Large intestine (tissue), 3 donors: ENCODE data around the gene GGA2. TPM values are rescaled to one million over a fixed set of nuclear protein-coding genes. Genes with fewer than 3 reads are reported as not detected.
A peak's percentile ranks its signal among the peaks of the same experiment; 100 is the strongest.
"Not testable (repeated sequence)": the region's sequence is repeated elsewhere in the genome, so short reads cannot be mapped to it uniquely, and the experiment has no call there.

ENCODE experiments used
- DNase-seq, 2 donors: peaks; one replicate each; pipeline versions ENCODE4 v3.0.0 to v3.0.0-alpha.2; 2013
- H3K27ac ChIP-seq: one replicate; pipeline ENCODE4 v1.5.1; 2013; ENCODE audit warnings: low read length
- H3K27me3 ChIP-seq: 2 replicates; pipeline ENCODE4 v1.6.1; 2013; ENCODE audit warnings: low read length; ENCODE audit not compliant: control insufficient read depth, insufficient read depth
- H3K36me3 ChIP-seq: 2 replicates; pipeline ENCODE4 v1.6.1; 2013; ENCODE audit warnings: low read length; ENCODE audit not compliant: control insufficient read depth, insufficient read depth
- H3K4me1 ChIP-seq: one replicate; pipeline ENCODE4 v1.6.1; 2013; ENCODE audit warnings: low read length; ENCODE audit not compliant: control insufficient read depth, insufficient read depth
- H3K4me3 ChIP-seq: one replicate; pipeline ENCODE4 v1.5.1; 2013; ENCODE audit warnings: low read length
- H3K9me3 ChIP-seq: one replicate; pipeline ENCODE4 v1.6.1; 2013; ENCODE audit warnings: mild to moderate bottlenecking, low read depth, low read length, moderate library complexity; ENCODE audit not compliant: control insufficient read depth
- WGBS: methylation state at CpG from one replicate; pipeline ENCODE4 v1.1.5; 2013; ENCODE audit warnings: low lambda C conversion rate; ENCODE audit not compliant: insufficient coverage; 5-methylcytosine and 5-hydroxymethylcytosine counted together
- polyA plus RNA-seq: library from polyadenylated mRNA; unstranded; fragments of 120-200 nt; gene quantifications from one replicate; pipeline ENCODE4 v1.2.1, GENCODE V29; 2013

GGA2 gene
- polyA plus RNA-seq, 1 donor, result 88.5 TPM

DNA sequence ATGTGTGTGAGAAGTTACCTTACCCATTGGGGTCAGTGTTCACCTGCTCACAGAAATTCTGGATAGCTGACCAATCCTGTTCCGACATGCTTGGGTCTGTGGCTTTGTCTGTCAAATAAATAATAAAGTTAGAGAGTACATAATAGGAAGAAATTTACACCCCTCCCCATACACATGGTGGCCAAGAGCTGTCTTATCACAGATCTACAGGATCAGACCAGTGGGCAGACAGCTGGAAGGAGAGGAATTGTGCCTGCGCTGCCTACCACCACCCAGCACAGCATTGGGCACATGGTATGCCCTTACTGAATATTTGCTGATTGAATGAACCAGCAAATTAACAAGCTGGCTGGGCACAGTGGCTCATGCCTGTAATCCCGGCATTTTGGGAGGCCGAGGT, 14.6 kb downstream of the GGA2 start:
- WGBS, result no CpG with 5 or more reads among the region's 4 CpGs
- Histone ChIP-seq H3K4me1 (peaks cover 34% of the 10 kb centered on the region), H3K36me3 (peaks cover 47% of the 10 kb centered on the region), H3K27ac (no peak overlapping the region), H3K4me3 (no peak overlapping the region), H3K27me3 (no peaks in the 10 kb centered on the region), H3K9me3 (no peaks in the 10 kb centered on the region)
- DNase-seq, result no peak

- Histone ChIP-seq H3K27ac (no peak overlapping the region), H3K27me3 (no peaks in the 10 kb centered on the region), H3K4me1 (peaks cover 20% of the 10 kb centered on the region), H3K36me3 (peaks cover 59% of the 10 kb centered on the region), H3K4me3 (no peak overlapping the region), H3K9me3 (no peaks in the 10 kb centered on the region)
- no CpG with 5 or more reads among the region's 11 CpGs for WGBS
- no peak for DNase-seq
These were observed 16.1 kb downstream of the GGA2 start for GRCh38 chr16:23494188-23494587.

DNA sequence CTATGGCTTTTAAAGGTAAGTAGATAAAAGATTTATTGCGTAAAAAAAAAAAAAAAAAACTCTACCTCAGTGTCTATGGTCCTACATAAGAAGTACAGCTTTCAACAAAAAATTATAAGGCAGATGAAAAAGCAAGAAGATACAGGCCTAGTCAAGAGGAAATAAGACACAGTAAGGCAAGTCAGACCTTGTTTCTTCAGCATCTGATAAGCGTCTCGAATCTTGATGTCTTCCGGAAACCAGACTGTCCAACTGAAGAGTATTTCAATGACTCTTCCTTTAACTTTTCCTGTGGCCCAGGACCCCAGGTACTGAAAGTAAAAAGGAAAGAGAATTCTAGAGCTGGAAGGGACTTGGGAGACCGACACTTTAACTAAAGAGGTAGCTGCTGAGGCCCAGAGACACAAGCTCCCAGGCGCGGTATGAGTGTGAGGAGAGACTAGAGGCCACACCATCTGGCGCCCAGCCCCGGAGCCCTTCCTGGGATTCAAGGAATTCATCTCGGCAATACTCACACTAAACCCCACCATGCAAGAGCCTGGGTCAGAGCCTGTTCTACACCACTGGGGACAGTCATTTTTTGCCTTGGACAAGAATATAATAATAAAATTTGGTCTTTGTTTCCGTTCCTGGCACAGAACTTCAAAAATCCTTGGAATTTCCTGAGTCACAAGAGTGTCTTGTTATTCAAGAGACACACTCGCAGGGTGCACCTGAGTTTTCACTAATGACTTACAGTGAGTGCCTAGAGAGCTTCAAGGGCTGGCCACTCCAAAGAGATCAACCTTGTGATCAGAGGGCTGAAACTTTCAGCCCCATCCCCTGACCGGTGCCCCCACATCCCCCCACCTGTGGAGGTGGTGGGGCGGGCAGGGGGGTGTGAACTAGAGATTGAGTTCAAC, 18.6 kb downstream of the GGA2 start:
- H3K9me3 ChIP-seq, result no peaks in the 10 kb centered on the region
- no peaks in the 10 kb centered on the region for H3K27me3 ChIP-seq
- WGBS, result 82% methylated on average over 2 of the region's 14 CpGs
- H3K4me1 ChIP-seq, result peaks cover 2% of the 10 kb centered on the region
- peaks cover 81% of the 10 kb centered on the region for H3K36me3 ChIP-seq
- DNase-seq, result no peak
- H3K4me3 ChIP-seq, result no peak overlapping the region
- H3K27ac ChIP-seq, result no peak overlapping the region

DNA sequence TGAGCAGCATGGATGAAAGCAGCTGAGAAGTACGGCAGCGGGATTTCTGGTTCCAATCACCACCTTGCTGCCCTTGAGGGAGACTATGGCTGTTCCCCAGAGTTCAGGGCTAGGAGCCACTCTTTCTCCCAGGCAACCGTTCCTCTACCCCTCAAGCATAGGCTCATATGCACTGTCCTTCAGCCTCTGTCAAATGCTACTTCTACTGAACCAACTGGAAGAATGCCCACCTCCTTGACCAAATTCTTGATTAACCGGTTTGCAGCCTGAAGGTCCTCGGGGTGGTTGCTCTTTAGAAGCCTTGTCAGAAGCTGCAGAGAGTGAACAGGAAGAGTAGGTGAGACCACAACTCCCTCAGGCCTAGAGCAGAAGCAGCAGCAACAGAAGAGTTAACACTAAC, 23.8 kb downstream of the GGA2 start:
- Histone ChIP-seq H3K4me3 (no peak overlapping the region), H3K9me3 (no peaks in the 10 kb centered on the region), H3K36me3 (peaks cover 85% of the 10 kb centered on the region), H3K27me3 (no peaks in the 10 kb centered on the region), H3K27ac (no peak overlapping the region), H3K4me1 (no peaks in the 10 kb centered on the region)
- no peak for DNase-seq
- WGBS, result 80% methylated on average over 2 of the region's 5 CpGs

DNA sequence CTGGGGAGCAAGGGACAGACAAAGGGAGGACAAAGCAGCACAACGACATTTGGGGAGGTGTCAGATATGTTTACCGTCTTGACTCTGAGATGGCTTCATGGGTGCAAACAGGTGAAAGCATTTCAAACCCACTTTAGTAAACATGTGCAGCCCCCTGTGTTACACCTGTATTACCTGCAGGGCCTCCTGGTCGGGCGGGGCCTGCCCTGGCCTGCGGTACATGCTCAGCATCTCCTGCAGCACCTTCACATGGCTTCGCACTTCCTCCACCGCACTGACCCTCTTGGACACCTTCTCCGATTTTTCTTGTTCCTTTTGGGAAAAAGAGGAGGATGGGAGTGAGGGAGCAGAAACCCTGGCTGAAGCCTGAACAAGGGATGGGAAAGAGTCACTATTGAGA, 24.5 kb downstream of the GGA2 start:
- Histone ChIP-seq H3K27me3 (no peaks in the 10 kb centered on the region), H3K4me3 (no peak overlapping the region), H3K36me3 (peaks cover 85% of the 10 kb centered on the region), H3K27ac (no peak overlapping the region), H3K4me1 (no peaks in the 10 kb centered on the region), H3K9me3 (no peaks in the 10 kb centered on the region)
- no peak for DNase-seq
- no CpG with 5 or more reads among the region's 8 CpGs for WGBS

DNA sequence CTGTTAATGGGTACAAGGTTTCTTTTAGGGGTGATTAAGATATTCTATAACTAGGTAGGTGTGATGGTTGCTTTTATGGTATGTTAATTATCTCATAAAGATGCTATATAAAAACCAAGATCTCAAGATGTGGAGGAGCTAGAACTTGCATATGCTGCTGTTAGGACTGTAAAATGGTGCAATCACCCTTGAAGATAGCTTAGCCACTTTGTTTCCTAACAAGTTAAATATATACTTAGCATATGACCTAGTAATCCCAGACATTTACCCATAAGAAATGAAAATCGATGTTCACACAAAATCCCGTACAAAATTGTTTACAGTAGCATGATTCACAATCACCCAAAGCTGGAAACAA, 25.1 kb downstream of the GGA2 start:
- Histone ChIP-seq H3K9me3 (no peaks in the 10 kb centered on the region), H3K27me3 (no peaks in the 10 kb centered on the region), H3K36me3 (peaks cover 89% of the 10 kb centered on the region), H3K27ac (no peak overlapping the region), H3K4me3 (no peak overlapping the region), H3K4me1 (no peaks in the 10 kb centered on the region)
- no CpG with 5 or more reads among the region's 2 CpGs for WGBS
- peak in 1 of 2 donors; percentile 43 for DNase-seq

DNA sequence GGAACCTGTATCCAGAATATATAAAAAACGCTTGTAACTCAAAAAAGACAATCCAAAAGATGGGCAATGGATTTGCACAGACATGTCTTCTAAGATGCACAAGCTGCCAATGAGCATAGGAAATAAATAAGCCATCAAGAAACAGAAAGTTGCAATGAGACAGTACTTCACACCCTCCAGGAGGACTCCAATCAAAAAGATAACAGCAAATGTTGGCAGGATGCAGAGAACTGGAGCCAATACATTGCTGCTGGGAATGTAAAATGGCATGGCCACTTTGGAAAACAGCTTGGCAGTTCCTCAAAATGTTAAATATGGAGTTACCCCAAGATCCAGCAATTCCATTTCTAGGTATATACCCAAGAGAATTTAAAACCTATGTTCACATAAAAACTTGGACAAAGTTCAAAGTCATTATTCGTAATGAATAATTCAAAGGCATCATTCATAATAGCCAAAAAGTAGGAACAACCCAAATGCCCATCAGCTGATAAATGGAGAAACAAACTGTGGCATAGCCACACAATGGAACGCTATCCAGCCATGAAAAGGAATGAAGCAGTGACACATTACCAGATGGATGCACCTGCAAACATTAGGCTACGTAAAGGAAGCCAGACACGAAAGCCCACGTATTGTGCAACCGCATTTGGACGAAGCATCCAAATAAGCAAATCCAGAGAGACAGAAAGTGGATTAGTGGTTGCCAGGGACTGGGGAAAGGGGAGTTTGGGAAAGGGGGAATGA, 25.6 kb downstream of the GGA2 start:
- Histone ChIP-seq H3K4me3 (no peak overlapping the region), H3K9me3 (no peaks in the 10 kb centered on the region), H3K36me3 (peaks cover 89% of the 10 kb centered on the region), H3K4me1 (no peaks in the 10 kb centered on the region), H3K27me3 (no peaks in the 10 kb centered on the region), H3K27ac (no peak overlapping the region)
- DNase-seq, result no peak
- 80% methylated on average over 2 of the region's 8 CpGs for WGBS

GRCh38 chr16:23483492-23483891, 26.8 kb downstream of the GGA2 start:
- H3K4me1 ChIP-seq, H3K9me3 ChIP-seq, DNase-seq, H3K4me3 ChIP-seq, H3K27ac ChIP-seq, H3K27me3 ChIP-seq: not testable (repeated sequence)
- peaks cover 89% of the 10 kb centered on the region for H3K36me3 ChIP-seq
- no CpG with 5 or more reads among the region's 8 CpGs for WGBS

DNA sequence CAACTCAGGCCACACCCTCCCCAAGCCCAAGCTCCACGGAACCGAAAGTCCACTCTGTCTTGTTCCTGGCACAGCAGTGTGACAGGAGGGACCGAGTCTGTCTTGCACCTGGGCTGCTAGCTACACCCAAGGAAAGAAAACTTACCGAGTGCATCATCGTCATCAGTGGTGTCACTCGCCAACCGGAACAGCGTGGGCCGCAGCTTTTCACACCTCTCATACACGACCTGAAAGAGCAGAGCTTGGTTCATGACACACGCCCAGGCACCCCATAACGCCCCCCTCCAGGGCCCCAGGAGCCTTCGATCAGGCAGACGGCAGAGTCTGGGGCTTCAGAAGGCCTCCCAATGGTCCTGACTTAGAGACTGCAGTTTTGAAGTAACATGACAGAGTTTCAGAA, 27.5 kb downstream of the GGA2 start:
- no CpG with 5 or more reads among the region's 14 CpGs for WGBS
- no peaks in the 10 kb centered on the region for H3K4me1 ChIP-seq
- H3K9me3 ChIP-seq, result no peaks in the 10 kb centered on the region
- H3K36me3 ChIP-seq, result peaks cover 87% of the 10 kb centered on the region
- H3K27ac ChIP-seq, result no peak overlapping the region
- no peak for DNase-seq
- no peaks in the 10 kb centered on the region for H3K27me3 ChIP-seq
- H3K4me3 ChIP-seq, result no peak overlapping the region

DNA sequence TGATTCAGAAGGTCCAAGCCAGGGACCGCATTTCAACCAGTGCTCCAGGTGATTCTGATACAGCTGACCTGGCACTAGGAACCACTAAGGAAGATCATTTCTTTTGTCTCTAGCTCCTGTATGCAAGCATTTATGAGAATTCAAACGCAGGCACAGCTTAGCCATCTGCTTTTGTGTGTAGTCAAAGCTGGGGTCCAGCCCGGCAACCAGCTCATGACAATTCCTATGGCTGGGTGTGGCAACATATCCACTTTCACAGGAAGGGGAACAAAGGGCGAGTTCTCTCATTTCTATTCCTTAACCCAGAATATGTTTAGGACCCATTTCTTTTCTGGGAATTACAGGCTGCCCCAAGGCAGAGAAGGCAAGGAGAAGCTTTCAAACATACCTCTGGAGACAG, 30.0 kb downstream of the GGA2 start:
- Histone ChIP-seq H3K36me3 (peaks cover 82% of the 10 kb centered on the region), H3K4me1 (no peaks in the 10 kb centered on the region), H3K9me3 (no peaks in the 10 kb centered on the region), H3K27me3 (no peaks in the 10 kb centered on the region), H3K27ac (no peak overlapping the region), H3K4me3 (no peak overlapping the region)
- DNase-seq, result no peak
- WGBS, result no CpG with 5 or more reads among the region's 4 CpGs
